Measurements from ENCODE around the gene ELF1.
"Not testable (repeated sequence)": the region's sequence is repeated elsewhere in the genome, so short reads cannot be mapped to it uniquely, and the experiment has no call there.

Gene ELF1

GRCh38 chr13:40929883-40930282, 89.2 kb downstream of the ELF1 start:
- DNase-seq = not testable (repeated sequence)

GRCh38 chr13:40928980-40929379, 90.1 kb downstream of the ELF1 start:
- no peak for DNase-seq

- DNase-seq = no peak
Observed at GRCh38 chr13:40927929-40928328, 91.2 kb downstream of the ELF1 start.

- DNase-seq = no peak
Observed at GRCh38 chr13:40923867-40924266, 95.2 kb downstream of the ELF1 start.

- no peak for DNase-seq
Observed at GRCh38 chr13:40922437-40923040, 96.6 kb downstream of the ELF1 start.

- no peak for DNase-seq
Observed at GRCh38 chr13:40920826-40921225, 98.3 kb downstream of the ELF1 start.

- not testable (repeated sequence) for DNase-seq
Observed at GRCh38 chr13:40919901-40920300, 99.2 kb downstream of the ELF1 start.

- no peak for DNase-seq
Observed at GRCh38 chr13:40916207-40916998, 102.7 kb downstream of the ELF1 start.

- not testable (repeated sequence) for DNase-seq
Observed at GRCh38 chr13:40914863-40915262, 104.3 kb downstream of the ELF1 start.

- DNase-seq = no peak
Observed at GRCh38 chr13:40911341-40911740, 107.8 kb downstream of the ELF1 start.

- DNase-seq = no peak
Observed at GRCh38 chr13:40910324-40911050, 108.6 kb downstream of the ELF1 start.

GRCh38 chr13:40909541-40910200, 109.4 kb downstream of the ELF1 start:
- DNase-seq = not testable (repeated sequence)

GRCh38 chr13:40908546-40908945, 110.6 kb downstream of the ELF1 start:
- no peak for DNase-seq

- DNase-seq = not testable (repeated sequence)
Observed at GRCh38 chr13:40901032-40901431, 118.1 kb downstream of the ELF1 start.

- not testable (repeated sequence) for DNase-seq
Observed at GRCh38 chr13:40900568-40900967, 118.5 kb downstream of the ELF1 start.

GRCh38 chr13:40897053-40897452, 122.1 kb downstream of the ELF1 start:
- DNase-seq = no peak

GRCh38 chr13:40895227-40896184, 123.6 kb downstream of the ELF1 start:
- DNase-seq = no peak

GRCh38 chr13:40893573-40893972, 125.5 kb downstream of the ELF1 start:
- not testable (repeated sequence) for DNase-seq

- DNase-seq = no peak
Observed at GRCh38 chr13:40886017-40886416, 133.1 kb downstream of the ELF1 start.

- not testable (repeated sequence) for DNase-seq
Observed at GRCh38 chr13:40884175-40884574, 134.9 kb downstream of the ELF1 start.

All from NCI-H1694 (cell line).